ENCODE results near the gene MARK1. TPM values are rescaled to one million over a fixed set of nuclear protein-coding genes. Genes with fewer than 3 reads are reported as not detected.

The MARK1 gene
- total RNA-seq, 1 donor = 0.72 TPM

DNA sequence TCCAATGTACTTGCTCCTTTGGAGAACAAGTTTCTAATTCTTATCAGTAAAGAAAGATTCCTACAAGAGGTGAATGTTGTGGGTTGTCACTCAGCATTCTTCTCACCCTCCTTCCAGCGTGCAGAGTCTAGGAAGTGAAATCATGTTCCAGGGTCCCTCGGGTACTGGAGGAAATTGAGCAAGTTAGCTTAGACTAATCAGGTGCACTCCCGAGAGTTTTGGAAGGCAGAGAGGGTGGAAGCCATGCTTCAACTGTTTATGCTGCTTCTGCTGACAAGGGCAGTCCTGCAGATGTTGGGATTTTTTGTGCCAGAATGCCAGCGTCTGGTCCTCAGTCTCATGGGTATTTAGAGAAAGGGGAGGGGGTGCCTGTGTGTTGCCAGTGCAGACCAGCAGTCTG is 157.0 kb downstream of the MARK1 start:
- DNase-seq (ENCODE audit: insufficient read length, low spot score, missing footprints) = no peak
- H3K27ac ChIP-seq (ENCODE audit: low read depth, low read length) = no peak overlapping the region
- H3K9me3 ChIP-seq (ENCODE audit: low read depth, low read length) = no peaks in the 10 kb centered on the region
- peaks cover 3% of the 10 kb centered on the region for H3K27me3 ChIP-seq (ENCODE audit: insufficient read depth, low read length)
- TF ChIP-seq, protein P1, sequence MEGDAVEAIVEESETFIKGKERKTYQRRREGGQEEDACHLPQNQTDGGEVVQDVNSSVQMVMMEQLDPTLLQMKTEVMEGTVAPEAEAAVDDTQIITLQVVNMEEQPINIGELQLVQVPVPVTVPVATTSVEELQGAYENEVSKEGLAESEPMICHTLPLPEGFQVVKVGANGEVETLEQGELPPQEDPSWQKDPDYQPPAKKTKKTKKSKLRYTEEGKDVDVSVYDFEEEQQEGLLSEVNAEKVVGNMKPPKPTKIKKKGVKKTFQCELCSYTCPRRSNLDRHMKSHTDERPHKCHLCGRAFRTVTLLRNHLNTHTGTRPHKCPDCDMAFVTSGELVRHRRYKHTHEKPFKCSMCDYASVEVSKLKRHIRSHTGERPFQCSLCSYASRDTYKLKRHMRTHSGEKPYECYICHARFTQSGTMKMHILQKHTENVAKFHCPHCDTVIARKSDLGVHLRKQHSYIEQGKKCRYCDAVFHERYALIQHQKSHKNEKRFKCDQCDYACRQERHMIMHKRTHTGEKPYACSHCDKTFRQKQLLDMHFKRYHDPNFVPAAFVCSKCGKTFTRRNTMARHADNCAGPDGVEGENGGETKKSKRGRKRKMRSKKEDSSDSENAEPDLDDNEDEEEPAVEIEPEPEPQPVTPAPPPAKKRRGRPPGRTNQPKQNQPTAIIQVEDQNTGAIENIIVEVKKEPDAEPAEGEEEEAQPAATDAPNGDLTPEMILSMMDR (IDR thresholded peaks at IDR 0.05; ENCODE audit: extremely low read depth, low read depth, low read length) = no peak
- H3K36me3 ChIP-seq (ENCODE audit: insufficient read depth, low read length) = no peaks in the 10 kb centered on the region
- no peaks in the 10 kb centered on the region for H3K79me2 ChIP-seq (ENCODE audit: insufficient read depth, low read length)
- H2AFZ ChIP-seq (ENCODE audit: low read length) = no peak overlapping the region
- peaks cover 3% of the 10 kb centered on the region for H3K4me1 ChIP-seq (ENCODE audit: insufficient read depth, low read length)
- no peaks in the 10 kb centered on the region for H4K20me1 ChIP-seq (ENCODE audit: insufficient read depth, low read length)
- H3K4me3 ChIP-seq (ENCODE audit: insufficient read depth, low read length) = no peak overlapping the region
- no peak overlapping the region for H3K4me2 ChIP-seq (ENCODE audit: insufficient read depth, low read length)

DNA sequence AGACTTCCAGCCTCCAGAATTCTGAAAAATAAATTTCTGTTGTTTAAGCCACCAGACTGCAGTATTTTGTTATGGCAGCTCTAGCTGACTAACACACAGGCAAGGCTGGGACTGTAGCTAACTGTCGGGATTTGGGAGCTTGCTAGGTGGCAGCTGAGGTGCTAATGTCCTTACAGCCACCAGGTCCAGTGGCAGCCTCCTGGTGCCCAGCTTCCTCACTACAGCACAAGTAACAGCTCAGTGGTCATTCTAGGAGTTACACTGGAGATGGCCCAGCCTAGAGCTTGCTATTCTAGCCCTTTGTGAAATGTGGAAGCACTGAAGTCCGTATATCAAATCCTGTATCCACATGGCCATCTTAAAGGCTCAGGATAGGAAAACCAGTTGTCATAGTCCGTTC is 157.9 kb downstream of the MARK1 start:
- Histone ChIP-seq H3K4me1 (ENCODE audit: insufficient read depth, low read length) (peaks cover 5% of the 10 kb centered on the region), H3K9me3 (ENCODE audit: low read depth, low read length) (no peaks in the 10 kb centered on the region), H2AFZ (ENCODE audit: low read length) (no peak overlapping the region), H3K4me2 (ENCODE audit: insufficient read depth, low read length) (no peak overlapping the region), H3K27me3 (ENCODE audit: insufficient read depth, low read length) (peaks cover 7% of the 10 kb centered on the region), H3K79me2 (ENCODE audit: insufficient read depth, low read length) (no peaks in the 10 kb centered on the region), H4K20me1 (ENCODE audit: insufficient read depth, low read length) (no peaks in the 10 kb centered on the region), H3K4me3 (ENCODE audit: insufficient read depth, low read length) (no peak overlapping the region), H3K36me3 (ENCODE audit: insufficient read depth, low read length) (no peaks in the 10 kb centered on the region), H3K27ac (ENCODE audit: low read depth, low read length) (no peak overlapping the region)
- TF ChIP-seq, protein P1 (IDR thresholded peaks at IDR 0.05; ENCODE audit: extremely low read depth, low read depth, low read length) = no peak
- DNase-seq (ENCODE audit: insufficient read length, low spot score, missing footprints) = no peak

DNA sequence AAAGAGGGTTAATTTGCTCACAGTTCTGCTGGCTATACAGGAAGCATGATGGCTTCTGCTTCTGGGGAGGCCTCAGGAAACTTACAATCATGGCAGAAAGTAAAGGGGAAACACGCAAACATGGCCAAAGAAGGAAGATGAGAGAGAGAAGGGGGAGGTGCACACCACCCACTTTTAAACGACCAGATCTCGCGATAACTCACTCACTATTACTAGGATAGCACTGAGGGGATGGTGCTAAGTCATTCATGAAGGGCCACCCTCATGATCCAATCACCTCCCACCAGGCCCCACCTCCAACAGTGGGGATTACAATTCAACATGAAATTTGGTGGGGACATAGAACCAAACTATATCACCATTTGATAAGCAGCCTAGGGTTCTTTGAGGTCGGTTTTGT is 159.9 kb downstream of the MARK1 start:
- H4K20me1 ChIP-seq (ENCODE audit: insufficient read depth, low read length) = no peaks in the 10 kb centered on the region
- no peak overlapping the region for H3K4me3 ChIP-seq (ENCODE audit: insufficient read depth, low read length)
- TF ChIP-seq, protein P1 (IDR thresholded peaks at IDR 0.05; ENCODE audit: extremely low read depth, low read depth, low read length) = no peak
- no peaks in the 10 kb centered on the region for H3K36me3 ChIP-seq (ENCODE audit: insufficient read depth, low read length)
- H3K27ac ChIP-seq (ENCODE audit: low read depth, low read length) = no peak overlapping the region
- H3K4me1 ChIP-seq (ENCODE audit: insufficient read depth, low read length) = peaks cover 5% of the 10 kb centered on the region
- no peaks in the 10 kb centered on the region for H3K9me3 ChIP-seq (ENCODE audit: low read depth, low read length)
- H3K79me2 ChIP-seq (ENCODE audit: insufficient read depth, low read length) = no peaks in the 10 kb centered on the region
- H3K4me2 ChIP-seq (ENCODE audit: insufficient read depth, low read length) = no peak overlapping the region
- DNase-seq (ENCODE audit: insufficient read length, low spot score, missing footprints) = no peak
- H2AFZ ChIP-seq (ENCODE audit: low read length) = no peak overlapping the region
- H3K27me3 ChIP-seq (ENCODE audit: insufficient read depth, low read length) = peaks cover 23% of the 10 kb centered on the region

DNA sequence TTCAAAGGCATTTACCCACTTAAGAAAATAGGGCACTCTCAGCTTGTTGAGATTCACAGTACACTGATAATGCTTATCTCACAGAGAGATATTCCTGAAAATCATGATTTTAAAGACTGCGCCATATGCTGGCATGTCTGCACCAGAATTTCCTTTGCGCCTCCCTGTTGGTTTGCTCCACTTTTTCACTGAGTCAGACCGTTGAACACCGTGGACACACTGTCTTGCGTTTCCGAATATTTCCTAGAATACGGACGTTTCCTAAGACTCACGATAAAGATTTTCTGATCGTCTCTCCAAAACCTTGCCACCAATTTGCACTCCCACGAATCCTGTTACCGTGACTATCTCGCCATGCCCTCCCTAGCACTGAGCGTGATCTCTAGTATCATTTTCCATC is 161.7 kb downstream of the MARK1 start:
- no peaks in the 10 kb centered on the region for H3K9me3 ChIP-seq (ENCODE audit: low read depth, low read length)
- peak overlapping the region; percentile 68 for H2AFZ ChIP-seq (ENCODE audit: low read length)
- DNase-seq (ENCODE audit: insufficient read length, low spot score, missing footprints) = no peak
- peaks cover 29% of the 10 kb centered on the region for H3K27me3 ChIP-seq (ENCODE audit: insufficient read depth, low read length)
- H3K4me3 ChIP-seq (ENCODE audit: insufficient read depth, low read length) = peak overlapping the region; percentile 71
- TF ChIP-seq, protein P1 (IDR thresholded peaks at IDR 0.05; ENCODE audit: extremely low read depth, low read depth, low read length) = no peak
- H3K27ac ChIP-seq (ENCODE audit: low read depth, low read length) = no peak overlapping the region
- no peaks in the 10 kb centered on the region for H3K36me3 ChIP-seq (ENCODE audit: insufficient read depth, low read length)
- H3K4me1 ChIP-seq (ENCODE audit: insufficient read depth, low read length) = peaks cover 5% of the 10 kb centered on the region
- H4K20me1 ChIP-seq (ENCODE audit: insufficient read depth, low read length) = no peaks in the 10 kb centered on the region
- no peaks in the 10 kb centered on the region for H3K79me2 ChIP-seq (ENCODE audit: insufficient read depth, low read length)
- peak overlapping the region; percentile 87 for H3K4me2 ChIP-seq (ENCODE audit: insufficient read depth, low read length)

All from osteoblast (primary cell).